Measurements from ENCODE around the gene PCDHGA1.

PCDHGA1 gene

GRCh38 chr5:141319202-141319601, 11.1 kb upstream of the PCDHGA1 start:
- Histone ChIP-seq H3K79me2 (ENCODE audit: control insufficient read depth, insufficient read depth, low read length) (peaks cover 19% of the 10 kb centered on the region), H3K18ac (ENCODE audit: low read length) (no peak overlapping the region), H2AK5ac (ENCODE audit: low read length) (no peak overlapping the region), H3K4me2 (ENCODE audit: low read length) (peak overlapping the region; percentile 86), H3K9ac (ENCODE audit: low read length) (no peak overlapping the region), H3K36me3 (ENCODE audit: control insufficient read depth, insufficient read depth, low read length) (peaks cover 4% of the 10 kb centered on the region), H3K27ac (ENCODE audit: low read depth, low read length) (no peak overlapping the region), H4K8ac (ENCODE audit: low read depth, low read length) (no peak overlapping the region), H3K4me3 (ENCODE audit: low read length) (peak overlapping the region; percentile 80), H3K27me3 (ENCODE audit: insufficient read depth, low read length, poor library complexity) (no peaks in the 10 kb centered on the region), H3K4ac (ENCODE audit: low read depth, low read length) (no peak overlapping the region), H2BK15ac (replicated peaks; ENCODE audit: low read depth) (no peak overlapping the region), H3K4me1 (ENCODE audit: control insufficient read depth, low read depth, low read length) (no peaks in the 10 kb centered on the region), H2BK5ac (ENCODE audit: low read length) (no peak overlapping the region), H3K79me1 (ENCODE audit: low read length) (peaks cover 10% of the 10 kb centered on the region), H4K5ac (ENCODE audit: low read length) (no peak overlapping the region), H3K56ac (ENCODE audit: low read length) (no peak overlapping the region), H3K23ac (ENCODE audit: low read length) (no peak overlapping the region), H2BK120ac (ENCODE audit: low read depth, low read length) (no peak overlapping the region)
- WGBS (ENCODE audit: extremely low coverage, insufficient coverage, low lambda C conversion rate): no CpG with 5 or more reads among the region's 6 CpGs
- DNase-seq: peak; percentile 54

- no peak overlapping the region for H3K27ac ChIP-seq (ENCODE audit: low read depth, low read length)
These were observed 10.6 kb upstream of the PCDHGA1 start for GRCh38 chr5:141319699-141320098.

GRCh38 chr5:141320225-141321169, 9.8 kb upstream of the PCDHGA1 start, which contains the start of gene TAF7:
Gene TAF7, minus strand, starts transcription at chr5:141320784. Its CDS starts 740 bp downstream, at chr5:141320044.
- Histone ChIP-seq H3K4me3 (ENCODE audit: low read length) (peak within 1 kb of the TSS; percentile 94), H2BK15ac (replicated peaks; ENCODE audit: low read depth) (no peak within 1 kb of the TSS), H4K5ac (ENCODE audit: low read length) (peak within 1 kb of the TSS; percentile 84), H3K9ac (ENCODE audit: low read length) (peak within 1 kb of the TSS; percentile 98), H2AK5ac (ENCODE audit: low read length) (no peak within 1 kb of the TSS), H2BK120ac (ENCODE audit: low read depth, low read length) (no peak within 1 kb of the TSS), H3K79me2 (ENCODE audit: control insufficient read depth, insufficient read depth, low read length) (peaks cover 19% of the 10 kb centered on the region), H3K23ac (ENCODE audit: low read length) (no peak within 1 kb of the TSS), H4K8ac (ENCODE audit: low read depth, low read length) (peak within 1 kb of the TSS; percentile 79), H3K4me1 (ENCODE audit: control insufficient read depth, low read depth, low read length) (no peaks in the 10 kb centered on the region), H3K36me3 (ENCODE audit: control insufficient read depth, insufficient read depth, low read length) (peaks cover 4% of the 10 kb centered on the region), H3K27ac (ENCODE audit: low read depth, low read length) (peak within 1 kb of the TSS; percentile 77), H3K56ac (ENCODE audit: low read length) (peak within 1 kb of the TSS; percentile 96), H3K4ac (ENCODE audit: low read depth, low read length) (peak within 1 kb of the TSS; percentile 73), H3K79me1 (ENCODE audit: low read length) (peaks cover 10% of the 10 kb centered on the region), H3K27me3 (ENCODE audit: insufficient read depth, low read length, poor library complexity) (no peaks in the 10 kb centered on the region), H2BK5ac (ENCODE audit: low read length) (peak within 1 kb of the TSS; percentile 59), H3K4me2 (ENCODE audit: low read length) (peak within 1 kb of the TSS; percentile 86), H3K18ac (ENCODE audit: low read length) (peak within 1 kb of the TSS; percentile 85)
- no CpG with 5 or more reads among the region's 67 CpGs for WGBS (ENCODE audit: extremely low coverage, insufficient coverage, low lambda C conversion rate)
- DNase-seq: peak; percentile 97

More at GRCh38 chr5:141319699-141320098, 10.6 kb upstream of the PCDHGA1 start:
- Histone ChIP-seq H3K18ac (ENCODE audit: low read length) (no peak overlapping the region), H2BK5ac (ENCODE audit: low read length) (no peak overlapping the region), H3K23ac (ENCODE audit: low read length) (no peak overlapping the region), H3K4ac (ENCODE audit: low read depth, low read length) (no peak overlapping the region), H2AK5ac (ENCODE audit: low read length) (no peak overlapping the region), H3K27me3 (ENCODE audit: insufficient read depth, low read length, poor library complexity) (no peaks in the 10 kb centered on the region), H3K79me2 (ENCODE audit: control insufficient read depth, insufficient read depth, low read length) (peaks cover 19% of the 10 kb centered on the region), H3K4me2 (ENCODE audit: low read length) (peak overlapping the region; percentile 86), H3K4me3 (ENCODE audit: low read length) (peak overlapping the region; percentile 80), H4K5ac (ENCODE audit: low read length) (no peak overlapping the region), H4K8ac (ENCODE audit: low read depth, low read length) (no peak overlapping the region), H2BK15ac (replicated peaks; ENCODE audit: low read depth) (no peak overlapping the region), H3K79me1 (ENCODE audit: low read length) (peaks cover 10% of the 10 kb centered on the region), H3K56ac (ENCODE audit: low read length) (peak overlapping the region; percentile 31), H3K9ac (ENCODE audit: low read length) (peak overlapping the region; percentile 68), H2BK120ac (ENCODE audit: low read depth, low read length) (no peak overlapping the region), H3K4me1 (ENCODE audit: control insufficient read depth, low read depth, low read length) (no peaks in the 10 kb centered on the region), H3K36me3 (ENCODE audit: control insufficient read depth, insufficient read depth, low read length) (peaks cover 4% of the 10 kb centered on the region)
- WGBS (ENCODE audit: extremely low coverage, insufficient coverage, low lambda C conversion rate): no CpG with 5 or more reads among the region's 5 CpGs
- DNase-seq: peak; percentile 3

DNA sequence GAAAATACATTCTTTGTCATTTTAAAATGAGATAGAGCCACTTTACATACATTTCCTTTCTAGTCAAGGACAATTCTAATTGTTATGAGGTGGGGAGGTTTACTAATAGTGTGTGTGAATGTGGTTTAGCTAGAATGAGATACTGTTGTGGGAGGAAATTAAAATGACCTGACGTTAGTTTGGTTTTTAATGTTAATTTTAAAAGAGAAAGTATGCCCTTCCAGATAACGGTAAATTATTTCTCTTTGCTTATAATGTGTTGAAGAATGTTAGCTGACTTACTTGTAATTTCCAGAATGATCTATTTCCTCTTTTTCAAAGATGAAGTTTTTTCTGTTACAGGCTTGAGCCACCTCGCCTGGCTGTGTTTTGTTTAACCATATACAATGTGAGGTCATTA, 8.1 kb upstream of the PCDHGA1 start:
- no peaks in the 10 kb centered on the region for H3K27me3 ChIP-seq (ENCODE audit: insufficient read depth, low read length, poor library complexity)
- H3K79me2 ChIP-seq (ENCODE audit: control insufficient read depth, insufficient read depth, low read length): peaks cover 19% of the 10 kb centered on the region
- H3K4me2 ChIP-seq (ENCODE audit: low read length): no peak overlapping the region
- H2BK5ac ChIP-seq (ENCODE audit: low read length): no peak overlapping the region
- no peak overlapping the region for H4K5ac ChIP-seq (ENCODE audit: low read length)
- no peak overlapping the region for H3K4me3 ChIP-seq (ENCODE audit: low read length)
- H3K23ac ChIP-seq (ENCODE audit: low read length): no peak overlapping the region
- no peak overlapping the region for H2BK120ac ChIP-seq (ENCODE audit: low read depth, low read length)
- peaks cover 4% of the 10 kb centered on the region for H3K36me3 ChIP-seq (ENCODE audit: control insufficient read depth, insufficient read depth, low read length)
- H3K18ac ChIP-seq (ENCODE audit: low read length): no peak overlapping the region
- 100% methylated on average over 2 of the region's 3 CpGs for WGBS (ENCODE audit: extremely low coverage, insufficient coverage, low lambda C conversion rate)
- no peak overlapping the region for H3K9ac ChIP-seq (ENCODE audit: low read length)
- H2AK5ac ChIP-seq (ENCODE audit: low read length): no peak overlapping the region
- H3K4me1 ChIP-seq (ENCODE audit: control insufficient read depth, low read depth, low read length): no peaks in the 10 kb centered on the region
- H3K4ac ChIP-seq (ENCODE audit: low read depth, low read length): no peak overlapping the region
- H4K8ac ChIP-seq (ENCODE audit: low read depth, low read length): no peak overlapping the region
- H3K27ac ChIP-seq (ENCODE audit: low read depth, low read length): no peak overlapping the region
- H2BK15ac ChIP-seq (replicated peaks; ENCODE audit: low read depth): no peak overlapping the region
- no peak overlapping the region for H3K56ac ChIP-seq (ENCODE audit: low read length)
- peaks cover 10% of the 10 kb centered on the region for H3K79me1 ChIP-seq (ENCODE audit: low read length)
- no peak for DNase-seq

GRCh38 chr5:141326088-141326854, 4.0 kb upstream of the PCDHGA1 start:
- Histone ChIP-seq H2BK5ac (ENCODE audit: low read length) (peak overlapping the region; percentile 55), H3K4me2 (ENCODE audit: low read length) (peak overlapping the region; percentile 78), H3K27me3 (ENCODE audit: insufficient read depth, low read length, poor library complexity) (no peaks in the 10 kb centered on the region), H4K5ac (ENCODE audit: low read length) (peak overlapping the region; percentile 50), H3K56ac (ENCODE audit: low read length) (peak overlapping the region; percentile 90), H3K79me2 (ENCODE audit: control insufficient read depth, insufficient read depth, low read length) (no peaks in the 10 kb centered on the region), H3K36me3 (ENCODE audit: control insufficient read depth, insufficient read depth, low read length) (no peaks in the 10 kb centered on the region), H2BK120ac (ENCODE audit: low read depth, low read length) (no peak overlapping the region), H3K27ac (ENCODE audit: low read depth, low read length) (no peak overlapping the region), H3K9ac (ENCODE audit: low read length) (peak overlapping the region; percentile 71), H3K4ac (ENCODE audit: low read depth, low read length) (no peak overlapping the region), H3K4me1 (ENCODE audit: control insufficient read depth, low read depth, low read length) (no peaks in the 10 kb centered on the region), H3K4me3 (ENCODE audit: low read length) (peak overlapping the region; percentile 21), H2BK15ac (replicated peaks; ENCODE audit: low read depth) (no peak overlapping the region), H4K8ac (ENCODE audit: low read depth, low read length) (no peak overlapping the region), H3K23ac (ENCODE audit: low read length) (no peak overlapping the region), H3K79me1 (ENCODE audit: low read length) (no peaks in the 10 kb centered on the region), H2AK5ac (ENCODE audit: low read length) (no peak overlapping the region), H3K18ac (ENCODE audit: low read length) (no peak overlapping the region)
- WGBS (ENCODE audit: extremely low coverage, insufficient coverage, low lambda C conversion rate): no CpG with 5 or more reads among the region's 27 CpGs
- peak; percentile 88 for DNase-seq
